Loucy (cell line): Measurements from ENCODE around the gene TNFSF9.

Source experiments
- H2AFZ ChIP-seq: fragments of 200-600 bp; sonication (generic); 2 replicates; pipeline ENCODE4 v1.6.0; 2016; ENCODE audit warnings: antibody characterized with exemption, mild to moderate bottlenecking, low read length, moderate library complexity
- H3F3A ChIP-seq: fragments of 200-600 bp; 2 replicates; pipeline ENCODE4 v1.6.0; 2016; ENCODE audit warnings: antibody characterized with exemption, low read depth, mild to moderate bottlenecking
- H3K27me3 ChIP-seq: fragments of 200-600 bp; sonication (generic); 2 replicates; pipeline ENCODE4 v1.6.1; 2014; ENCODE audit warnings: low read length, mild to moderate bottlenecking; ENCODE audit not compliant: insufficient read depth, poor library complexity, severe bottlenecking
- H3K36me3 ChIP-seq: fragments of 200-600 bp; sonication (generic); 2 replicates; pipeline ENCODE4 v1.6.1; 2016; ENCODE audit warnings: low read length; ENCODE audit not compliant: insufficient read depth
- H3K4me1 ChIP-seq: fragments of 200-600 bp; sonication (generic); 2 replicates; pipeline ENCODE4 v1.5.1; 2014; ENCODE audit warnings: low read length, mild to moderate bottlenecking; ENCODE audit not compliant: insufficient read depth, poor library complexity, severe bottlenecking
- H3K4me2 ChIP-seq: fragments of 200-600 bp; sonication (generic); 2 replicates; pipeline ENCODE4 v1.6.0; 2014; ENCODE audit warnings: antibody characterized with exemption, low read length, low read depth, mild to moderate bottlenecking; ENCODE audit not compliant: poor library complexity, severe bottlenecking
- H3K4me3 ChIP-seq: fragments of 200-600 bp; sonication (generic); 2 replicates; pipeline ENCODE4 v1.5.1; 2014; ENCODE audit warnings: low read length, mild to moderate bottlenecking, mixed read lengths; ENCODE audit not compliant: poor library complexity, severe bottlenecking
- H3K79me2 ChIP-seq: fragments of 200-600 bp; sonication (generic); 2 replicates; pipeline ENCODE4 v1.6.1; 2014; ENCODE audit warnings: low read length; ENCODE audit not compliant: insufficient read depth
- H3K9ac ChIP-seq: fragments of 200-600 bp; sonication (generic); 2 replicates; pipeline ENCODE4 v1.6.0; 2014; ENCODE audit warnings: mild to moderate bottlenecking, low read depth, low read length, moderate library complexity; ENCODE audit not compliant: poor library complexity, severe bottlenecking
- H3K9me2 ChIP-seq: fragments of 200-600 bp; sonication (generic); replicated peaks from 2 replicates; pipeline ENCODE4 v1.6.1; 2016; ENCODE audit warnings: low read depth, low read length, mixed read lengths
- H3K9me3 ChIP-seq: fragments of 200-600 bp; sonication (generic); 2 replicates; pipeline ENCODE4 v1.6.1; 2014; ENCODE audit warnings: mild to moderate bottlenecking, antibody characterized with exemption, low read length, low read depth; ENCODE audit not compliant: insufficient read depth
- H4K20me1 ChIP-seq: fragments of 200-600 bp; sonication (generic); 2 replicates; pipeline ENCODE4 v1.6.0; 2014; ENCODE audit warnings: antibody characterized with exemption, low read length, mild to moderate bottlenecking; ENCODE audit not compliant: insufficient read depth, poor library complexity, severe bottlenecking
- EZH2phosphoT487 ChIP-seq: fragments of 200-600 bp; IDR thresholded peaks from 2 replicates; pipeline ENCODE4 v1.6.1; 2018; ENCODE audit warnings: antibody characterized with exemption, mild to moderate bottlenecking, moderate library complexity, borderline replicate concordance
- TF ChIP-seq, protein P1 (sequence below): fragments of 200-600 bp; sonication (generic); conservative IDR thresholded peaks from 2 replicates; pipeline ENCODE4 v1.5.1; 2014; ENCODE audit warnings: mild to moderate bottlenecking, antibody characterized with exemption, low read length

Gene TNFSF9

DNA sequence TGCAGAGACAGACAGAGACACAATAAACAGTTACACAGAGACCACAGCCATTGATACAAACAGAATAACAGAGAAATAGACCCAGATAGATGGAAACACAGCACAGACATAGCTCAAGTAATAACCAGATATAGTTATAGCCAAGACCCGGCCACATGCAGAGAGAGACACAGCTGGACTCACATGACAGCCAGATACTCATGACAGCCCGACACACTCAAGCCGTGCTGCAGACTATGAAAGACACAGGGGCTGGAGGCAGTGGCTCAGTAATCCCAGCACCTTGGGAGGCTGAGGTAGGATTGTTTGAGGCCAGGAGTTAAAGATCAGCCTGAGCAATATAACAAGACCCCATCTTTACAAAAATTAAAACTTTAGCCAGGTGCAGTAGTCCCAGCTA is 47.6 kb upstream of the TNFSF9 start:
- Histone ChIP-seq H3K36me3 (no peaks in the 10 kb centered on the region), H3K9ac (no peak overlapping the region), H3K79me2 (peaks cover 22% of the 10 kb centered on the region; the same call in 1 of the 2 replicates), H3K9me2 (no peaks in the 10 kb centered on the region), H3F3A (no peaks in the 10 kb centered on the region), H3K4me1 (peaks cover 18% of the 10 kb centered on the region), H3K4me3 (no peak overlapping the region), H3K4me2 (no peak overlapping the region), H3K9me3 (no peaks in the 10 kb centered on the region), H3K27me3 (no peaks in the 10 kb centered on the region), H4K20me1 (no peaks in the 10 kb centered on the region), H2AFZ (0 out of 2 replicates have a peak overlapping the region, but pooled peaks have one; percentile 46)
- TF ChIP-seq EZH2phosphoT487 = no peak
- TF ChIP-seq, protein P1, sequence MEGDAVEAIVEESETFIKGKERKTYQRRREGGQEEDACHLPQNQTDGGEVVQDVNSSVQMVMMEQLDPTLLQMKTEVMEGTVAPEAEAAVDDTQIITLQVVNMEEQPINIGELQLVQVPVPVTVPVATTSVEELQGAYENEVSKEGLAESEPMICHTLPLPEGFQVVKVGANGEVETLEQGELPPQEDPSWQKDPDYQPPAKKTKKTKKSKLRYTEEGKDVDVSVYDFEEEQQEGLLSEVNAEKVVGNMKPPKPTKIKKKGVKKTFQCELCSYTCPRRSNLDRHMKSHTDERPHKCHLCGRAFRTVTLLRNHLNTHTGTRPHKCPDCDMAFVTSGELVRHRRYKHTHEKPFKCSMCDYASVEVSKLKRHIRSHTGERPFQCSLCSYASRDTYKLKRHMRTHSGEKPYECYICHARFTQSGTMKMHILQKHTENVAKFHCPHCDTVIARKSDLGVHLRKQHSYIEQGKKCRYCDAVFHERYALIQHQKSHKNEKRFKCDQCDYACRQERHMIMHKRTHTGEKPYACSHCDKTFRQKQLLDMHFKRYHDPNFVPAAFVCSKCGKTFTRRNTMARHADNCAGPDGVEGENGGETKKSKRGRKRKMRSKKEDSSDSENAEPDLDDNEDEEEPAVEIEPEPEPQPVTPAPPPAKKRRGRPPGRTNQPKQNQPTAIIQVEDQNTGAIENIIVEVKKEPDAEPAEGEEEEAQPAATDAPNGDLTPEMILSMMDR = no peak

DNA sequence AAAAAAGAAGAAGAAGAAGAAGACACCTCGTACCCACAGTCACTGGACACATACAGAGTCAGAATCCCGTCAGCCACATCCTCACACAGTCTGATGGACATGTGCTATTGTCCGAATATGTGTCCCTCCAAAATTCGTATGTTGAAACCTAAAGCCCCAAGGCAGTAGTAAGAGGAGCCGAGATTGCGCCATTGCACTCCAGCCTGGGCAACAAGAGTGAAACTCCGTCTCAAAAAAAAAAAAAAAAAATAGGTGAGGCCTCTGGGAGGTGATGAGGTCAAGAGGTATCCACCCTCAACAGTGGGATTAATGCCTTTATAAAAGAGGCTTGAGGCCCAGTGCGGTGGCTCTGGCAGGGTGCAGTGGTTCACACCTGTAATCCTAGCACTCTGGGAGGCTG is 46.6 kb upstream of the TNFSF9 start:
- no peak overlapping the region for H2AFZ ChIP-seq
- H4K20me1 ChIP-seq = no peaks in the 10 kb centered on the region
- H3K36me3 ChIP-seq = no peaks in the 10 kb centered on the region
- H3K9ac ChIP-seq = no peak overlapping the region
- H3K4me2 ChIP-seq = no peak overlapping the region
- no peaks in the 10 kb centered on the region for H3K9me2 ChIP-seq
- no peak for TF ChIP-seq EZH2phosphoT487
- TF ChIP-seq, protein P1 = no peak
- H3K4me1 ChIP-seq = peaks cover 18% of the 10 kb centered on the region
- no peaks in the 10 kb centered on the region for H3F3A ChIP-seq
- no peaks in the 10 kb centered on the region for H3K9me3 ChIP-seq
- peaks cover 19% of the 10 kb centered on the region; the same call in 1 of the 2 replicates for H3K79me2 ChIP-seq
- no peaks in the 10 kb centered on the region for H3K27me3 ChIP-seq
- H3K4me3 ChIP-seq = no peak overlapping the region

DNA sequence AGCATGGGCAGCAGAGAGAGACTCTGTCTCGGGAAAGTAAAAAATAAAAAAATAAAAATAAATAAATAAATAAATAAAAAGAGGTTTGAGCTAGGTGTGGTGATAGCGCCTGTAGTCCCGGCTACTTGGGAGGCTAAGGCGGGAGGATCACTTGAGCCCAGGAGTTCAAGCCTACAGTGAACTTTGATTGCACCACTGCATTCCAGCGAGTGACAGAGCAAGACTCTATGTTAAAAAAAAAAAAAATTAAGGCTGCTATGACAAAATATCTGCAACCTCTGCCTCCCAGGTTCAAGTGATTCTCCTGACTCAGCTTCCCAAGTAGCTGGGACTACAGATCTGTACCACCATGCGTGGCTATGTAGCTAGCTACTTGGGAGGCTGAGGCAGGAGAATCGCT is 46.0 kb upstream of the TNFSF9 start:
- Histone ChIP-seq H4K20me1 (no peaks in the 10 kb centered on the region), H3K4me3 (no peak overlapping the region), H3K79me2 (peaks cover 14% of the 10 kb centered on the region; the same call in 1 of the 2 replicates), H3K9ac (no peak overlapping the region), H3K4me1 (peaks cover 18% of the 10 kb centered on the region), H3K27me3 (no peaks in the 10 kb centered on the region), H3K9me2 (no peaks in the 10 kb centered on the region), H2AFZ (no peak overlapping the region), H3K9me3 (no peaks in the 10 kb centered on the region), H3K36me3 (no peaks in the 10 kb centered on the region), H3K4me2 (no peak overlapping the region), H3F3A (no peaks in the 10 kb centered on the region)
- TF ChIP-seq, protein P1 = no peak
